PC-9 (cell line): Measurements from ENCODE around the gene DBX2. TPM values are rescaled to one million over a fixed set of nuclear protein-coding genes. Genes with fewer than 3 reads are reported as not detected.
"Not testable (repeated sequence)": the region's sequence is repeated elsewhere in the genome, so short reads cannot be mapped to it uniquely, and the experiment has no call there.

Experiments used
- BruUV-seq: library from RNA; stranded (reverse); fragments of 400-500 nt; replicated peaks from 2 replicates; lab custom pipeline; 2021; lab: Mats Ljungman, UMichigan
- CTCF ChIA-PET: fragments of 300-600 bp; sonication (Branson Sonifier 250); formaldehyde crosslinking; loops from one replicate; lab custom pipeline; 2022; ENCODE audit warnings: antibody characterized with exemption; lab: Charles Lee
- POLR2A ChIA-PET: fragments of 300-600 bp; sonication (Branson Sonifier 250); formaldehyde crosslinking; loops from one replicate; lab custom pipeline; 2022; ENCODE audit warnings: antibody characterized with exemption; ENCODE audit not compliant: unreplicated experiment; lab: Charles Lee
- DNase-seq, 2 experiments: peaks; one replicate each; pipeline versions ENCODE4 v3.0.0 to v3.0.0-alpha.2; 2015 to 2022; ENCODE audit warnings: mixed read lengths in 1 of 2
- H2AFZ ChIP-seq: fragments of 200-600 bp; sonication (generic); 2 replicates; pipeline ENCODE4 v1.8.1; 2017; ENCODE audit warnings: antibody characterized with exemption
- H3F3A ChIP-seq: fragments of 200-600 bp; sonication (generic); 2 replicates; pipeline ENCODE4 v1.8.1; 2017; ENCODE audit warnings: antibody characterized with exemption, mild to moderate bottlenecking, low read depth; ENCODE audit not compliant: insufficient read depth
- H3K27ac ChIP-seq: fragments of 200-600 bp; sonication (generic); 2 replicates; pipeline ENCODE4 v1.6.1; 2016; ENCODE audit warnings: mixed run types
- H3K27me3 ChIP-seq: fragments of 200-600 bp; sonication (generic); 2 replicates; pipeline ENCODE4 v1.6.1; 2016; ENCODE audit warnings: low read depth, mixed run types; ENCODE audit not compliant: insufficient read depth
- H3K36me3 ChIP-seq: fragments of 200-600 bp; sonication (generic); 2 replicates; pipeline ENCODE4 v1.6.1; 2016; ENCODE audit warnings: low read depth, mixed run types
- H3K4me1 ChIP-seq: fragments of 200-600 bp; sonication (generic); replicated peaks from 2 replicates; pipeline ENCODE4 v1.6.1; 2016; ENCODE audit warnings: mixed run types; ENCODE audit not compliant: insufficient read depth
- H3K4me2 ChIP-seq: fragments of 200-600 bp; sonication (generic); 2 replicates; pipeline ENCODE4 v1.6.1; 2017; ENCODE audit warnings: mixed run types
- H3K4me3 ChIP-seq: fragments of 200-600 bp; sonication (generic); 2 replicates; pipeline ENCODE4 v1.6.1; 2016; ENCODE audit warnings: mixed run types
- H3K79me2 ChIP-seq: fragments of 200-600 bp; sonication (generic); 2 replicates; pipeline ENCODE4 v1.6.1; 2017; ENCODE audit warnings: low read depth, mixed run types
- H3K9me2 ChIP-seq: fragments of 200-600 bp; sonication (generic); 2 replicates; pipeline ENCODE4 v1.8.1; 2017; ENCODE audit warnings: mild to moderate bottlenecking; ENCODE audit not compliant: insufficient read depth
- H3K9me3 ChIP-seq: fragments of 200-600 bp; sonication (generic); 2 replicates; pipeline ENCODE4 v1.8.1; 2016; ENCODE audit warnings: low read depth; ENCODE audit not compliant: insufficient read depth
- H4K20me1 ChIP-seq: fragments of 200-600 bp; sonication (generic); 2 replicates; pipeline ENCODE4 v1.8.1; 2017; ENCODE audit not compliant: insufficient read depth
- CTCF ChIP-seq: fragments of 200-600 bp; sonication (generic); conservative IDR thresholded peaks from 2 replicates; pipeline ENCODE4 v1.6.1; 2017; ENCODE audit warnings: mixed run types, antibody characterized with exemption, mild to moderate bottlenecking, moderate library complexity
- EZH2 ChIP-seq: fragments of 200-600 bp; sonication (generic); IDR thresholded peaks from 2 replicates; pipeline ENCODE4 v1.8.0; 2017; ENCODE audit warnings: antibody characterized with exemption, low read depth
- intact Hi-C: fragments of 100-400 bp; cut with micrococcal nuclease; formaldehyde crosslinking; loops from one replicate; pipeline ENCODE4 v1.10.0; 2022; ENCODE audit not compliant: unreplicated experiment
- total RNA-seq: library from RNA; stranded (reverse); gene quantifications from 2 replicates; pipeline ENCODE4 v1.2.3, GENCODE V29; 2021

DBX2 gene
- total RNA-seq, 1 experiment from 2014 or later: not detected

- H3K4me1 ChIP-seq: no peaks in the 10 kb centered on the region
- no peak for DNase-seq
- BruUV-seq: no TSS peak
- no peaks in the 10 kb centered on the region for H4K20me1 ChIP-seq
- TF ChIP-seq EZH2 (no peak), CTCF (no peak)
- H2AFZ ChIP-seq: no peak overlapping the region
- no peaks in the 10 kb centered on the region for H3K27me3 ChIP-seq
- no peak overlapping the region for H3K4me2 ChIP-seq
- no peaks in the 10 kb centered on the region for H3K79me2 ChIP-seq
- H3K9me3 ChIP-seq: no peaks in the 10 kb centered on the region; the same call in 1 of the 2 replicates
- intact Hi-C loops: no loop called here
- POLR2A ChIA-PET: no interaction called here
- no peaks in the 10 kb centered on the region for H3K36me3 ChIP-seq
- CTCF ChIA-PET: no interaction called here
- H3F3A ChIP-seq: no peaks in the 10 kb centered on the region
- H3K27ac ChIP-seq: no peak overlapping the region
- H3K9me2 ChIP-seq: no peaks in the 10 kb centered on the region
- H3K4me3 ChIP-seq: no peak overlapping the region
Observed at GRCh38 chr12:45093051-45093450, 42.2 kb upstream of the DBX2 start.

DNA sequence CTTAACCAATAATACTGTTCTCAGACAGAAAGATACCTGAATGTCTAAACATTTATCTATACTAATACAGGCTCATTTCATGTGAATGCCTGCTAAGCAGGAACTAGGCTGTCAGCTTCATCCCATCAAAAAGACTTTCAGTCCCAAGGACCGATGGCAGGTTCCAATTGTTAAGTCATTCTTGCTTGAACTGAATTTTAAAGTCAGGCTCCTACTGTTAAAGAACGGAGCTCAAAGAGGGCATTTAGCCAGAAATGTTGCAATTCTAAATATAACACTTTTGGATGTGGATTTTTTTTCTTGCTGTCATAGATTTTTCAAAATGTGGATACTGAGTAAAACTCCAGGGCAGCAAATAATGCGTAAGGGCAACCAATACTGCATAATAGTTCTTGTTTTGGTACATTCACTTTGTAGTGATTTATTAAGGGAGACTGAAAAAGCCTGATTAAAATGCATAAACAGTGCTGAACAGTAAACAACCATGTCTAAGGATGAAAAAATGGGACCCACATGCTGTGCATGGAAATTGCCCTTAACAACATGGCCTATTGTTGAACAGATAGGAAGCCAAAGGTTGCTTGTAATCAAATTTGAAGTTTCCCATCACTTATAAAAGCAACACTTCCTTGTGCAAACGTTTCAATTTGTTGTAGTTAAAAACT lies 38.6 kb upstream of the DBX2 start:
- Histone ChIP-seq H3K9me2 (no peaks in the 10 kb centered on the region), H4K20me1 (no peaks in the 10 kb centered on the region), H3K27ac (no peak overlapping the region), H3K79me2 (no peaks in the 10 kb centered on the region), H3K27me3 (no peaks in the 10 kb centered on the region), H3K4me3 (no peak overlapping the region), H3K36me3 (no peaks in the 10 kb centered on the region), H3K4me2 (no peak overlapping the region), H3K4me1 (no peaks in the 10 kb centered on the region), H3K9me3 (no peaks in the 10 kb centered on the region; the same call in 1 of the 2 replicates), H3F3A (no peaks in the 10 kb centered on the region), H2AFZ (no peak overlapping the region)
- no TSS peak for BruUV-seq
- CTCF ChIA-PET: no interaction called here
- DNase-seq: no peak
- POLR2A ChIA-PET: no interaction called here
- TF ChIP-seq CTCF (no peak), EZH2 (no peak)
- intact Hi-C loops: no loop called here

DNA sequence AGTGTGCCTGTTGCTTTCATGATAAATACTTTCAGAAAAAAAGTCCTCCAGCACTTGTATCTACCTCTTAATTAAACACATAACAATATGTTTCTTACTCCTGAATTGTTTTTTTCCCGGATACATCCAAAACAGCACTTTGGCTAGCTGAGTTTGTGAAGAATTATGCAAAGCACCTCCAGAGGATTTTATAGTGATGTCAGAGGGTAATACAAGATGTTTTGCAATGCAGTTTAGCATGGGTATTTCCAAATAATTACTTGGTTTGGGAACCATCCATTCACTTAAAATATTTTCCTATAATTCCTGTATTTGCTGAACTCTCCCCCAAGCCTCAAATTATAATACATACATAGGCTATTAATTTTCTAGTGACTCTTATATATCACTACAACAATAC lies 37.7 kb upstream of the DBX2 start:
- no peak overlapping the region for H2AFZ ChIP-seq
- ChIA-PET CTCF (no interaction called here), POLR2A (no interaction called here)
- intact Hi-C loops: no loop called here
- TF ChIP-seq EZH2 (no peak), CTCF (no peak)
- H3K36me3 ChIP-seq: no peaks in the 10 kb centered on the region
- H3K4me2 ChIP-seq: no peak overlapping the region
- BruUV-seq: no TSS peak
- no peaks in the 10 kb centered on the region for H3K4me1 ChIP-seq
- no peak for DNase-seq
- H3K27me3 ChIP-seq: no peaks in the 10 kb centered on the region
- H3K79me2 ChIP-seq: no peaks in the 10 kb centered on the region
- H3K4me3 ChIP-seq: no peak overlapping the region
- no peaks in the 10 kb centered on the region for H3K9me2 ChIP-seq
- no peaks in the 10 kb centered on the region for H4K20me1 ChIP-seq
- H3F3A ChIP-seq: no peaks in the 10 kb centered on the region
- H3K27ac ChIP-seq: no peak overlapping the region
- no peaks in the 10 kb centered on the region; the same call in 1 of the 2 replicates for H3K9me3 ChIP-seq

DNA sequence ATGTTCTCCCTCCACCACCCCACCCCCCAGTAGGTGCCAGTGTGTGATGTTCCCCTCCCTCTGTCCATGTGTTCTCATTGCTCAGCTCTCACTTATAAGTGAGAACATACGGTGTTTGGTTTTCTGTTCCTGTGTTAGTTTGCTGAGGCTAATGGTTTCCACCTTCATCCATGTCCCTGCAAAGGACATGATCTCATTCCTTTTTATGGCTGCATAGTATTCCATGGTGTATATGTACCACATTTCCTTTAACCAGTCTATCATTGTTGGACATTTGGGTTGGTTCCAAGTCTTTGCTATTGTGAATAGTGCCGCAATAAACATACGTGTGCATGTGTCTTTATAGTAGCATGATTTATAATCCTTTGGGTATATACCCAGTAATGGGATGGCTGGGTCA lies 33.3 kb upstream of the DBX2 start:
- H3K4me2 ChIP-seq, H3K9me3 ChIP-seq, H3K79me2 ChIP-seq, H3K4me3 ChIP-seq, H2AFZ ChIP-seq, H3K27me3 ChIP-seq, CTCF ChIA-PET, H3K4me1 ChIP-seq, BruUV-seq, DNase-seq, H3F3A ChIP-seq, POLR2A ChIA-PET, H4K20me1 ChIP-seq, H3K9me2 ChIP-seq, H3K27ac ChIP-seq, H3K36me3 ChIP-seq, intact Hi-C loops: not testable (repeated sequence)
